GM12878 (cell line): ENCODE data around the gene ANAPC5. TPM values are rescaled to one million over a fixed set of nuclear protein-coding genes. Genes with fewer than 3 reads are reported as not detected.

Experiments
- ATAC-seq: fragments of 200-7000 bp; cut with Tn5 transposase; 3 replicates; pipeline ENCODE4 v1.9.1; 2020; ENCODE audit warnings: mild to moderate bottlenecking, moderate library complexity
- BruUV-seq: library from RNA; stranded (reverse); fragments of 400-500 nt; replicated peaks from 2 replicates; lab custom pipeline; 2021; lab: Mats Ljungman, UMichigan
- CTCF ChIA-PET: fragments of 300-600 bp; sonication (Branson Sonifier 250); formaldehyde crosslinking; extraction: SDS; loops from one replicate; lab custom pipeline; 2021; ENCODE audit warnings: inconsistent platforms; lab: Yijun Ruan, JAX
- POLR2A ChIA-PET: fragments of 350-600 bp; formaldehyde crosslinking; extraction: SDS; loops from one replicate; lab custom pipeline; 2021; ENCODE audit warnings: inconsistent platforms; lab: Charles Lee
- RAD21 ChIA-PET: fragments of 300-600 bp; sonication (Branson Sonifier 250); formaldehyde crosslinking; loops from one replicate; lab custom pipeline; 2023; ENCODE audit warnings: antibody characterized with exemption; ENCODE audit not compliant: unreplicated experiment; lab: Charles Lee
- SMC1A ChIA-PET: fragments of 300-600 bp; sonication (Branson Sonifier 250); formaldehyde crosslinking; loops from one replicate; lab custom pipeline; 2023; ENCODE audit not compliant: unreplicated experiment, uncharacterized antibody; lab: Charles Lee
- DNase-seq: peaks from one replicate; pipeline ENCODE4 v3.0.0-alpha.2; 2011; ENCODE audit warnings: low read depth, low spot score
- FAIRE-seq: peaks from 3 replicates; lab custom pipeline; 2011; peaks lifted over from hg19 to GRCh38; lab: Jason Lieb, UNC
- H2AFZ ChIP-seq: 2 replicates; pipeline ENCODE4 v1.6.0; 2011; ENCODE audit warnings: low read depth, low read length, control low read depth; ENCODE audit not compliant: control insufficient read depth
- H3K27ac ChIP-seq: 2 replicates; pipeline ENCODE4 v1.5.1; 2011; ENCODE audit warnings: control low read depth; ENCODE audit not compliant: control insufficient read depth, insufficient read depth
- H3K27me3 ChIP-seq, 2 experiments: replicated peaks in 1 of 2; 2 replicates each; pipeline versions ENCODE4 v1.6.0 to v1.6.1; 2011; ENCODE audit warnings: low read length in 1 of 2; ENCODE audit not compliant: control insufficient read depth in 2 of 2, insufficient read depth in 2 of 2
- H3K36me3 ChIP-seq, 2 experiments: 2 replicates each; pipeline ENCODE4 v1.5.1; 2011; ENCODE audit warnings: low read length in 1 of 2; ENCODE audit not compliant: control insufficient read depth in 2 of 2, insufficient read depth in 2 of 2
- H3K4me1 ChIP-seq: 2 replicates; pipeline ENCODE4 v1.6.1; 2011; ENCODE audit warnings: mild to moderate bottlenecking, low read length, moderate library complexity, mixed read lengths; ENCODE audit not compliant: control insufficient read depth, insufficient read depth
- H3K4me2 ChIP-seq: 2 replicates; pipeline ENCODE4 v1.6.0; 2011; ENCODE audit warnings: control low read depth; ENCODE audit not compliant: control insufficient read depth, insufficient read depth
- H3K4me3 ChIP-seq: fragments of 200-600 bp; sonication (generic); 2 replicates; pipeline ENCODE4 v1.5.1; 2016
- H3K79me2 ChIP-seq: 2 replicates; pipeline ENCODE4 v1.6.0; 2011; ENCODE audit warnings: low read length; ENCODE audit not compliant: control insufficient read depth, insufficient read depth
- H3K9ac ChIP-seq: 2 replicates; pipeline ENCODE4 v1.8.0; 2011; ENCODE audit warnings: low read length, control low read depth, mixed read lengths; ENCODE audit not compliant: control insufficient read depth, insufficient read depth
- H3K9me3 ChIP-seq: replicated peaks from 3 replicates; pipeline ENCODE4 v1.5.1; 2011; ENCODE audit warnings: mild to moderate bottlenecking, low read length; ENCODE audit not compliant: control insufficient read depth, insufficient read depth
- H4K20me1 ChIP-seq: 2 replicates; pipeline ENCODE4 v1.6.0; 2011; ENCODE audit not compliant: control insufficient read depth, insufficient read depth
- BCL3 ChIP-seq: IDR thresholded peaks from 2 replicates; pipeline ENCODE4 v1.6.1; 2011; ENCODE audit warnings: borderline replicate concordance, low read depth, mild to moderate bottlenecking, moderate library complexity, low read length; ENCODE audit not compliant: insufficient read depth, poor library complexity, severe bottlenecking
- CREM ChIP-seq: IDR thresholded peaks from 2 replicates; pipeline ENCODE4 v1.6.1; 2014; ENCODE audit warnings: antibody characterized with exemption, low read depth
- FOS ChIP-seq: IDR thresholded peaks from 3 replicates; pipeline ENCODE4 v1.6.1; 2011; ENCODE audit warnings: borderline replicate concordance; ENCODE audit not compliant: insufficient read length; ENCODE audit errors: extremely low read depth
- IRF4 ChIP-seq: IDR thresholded peaks from 2 replicates; pipeline ENCODE4 v1.6.1; 2011; ENCODE audit warnings: low read depth, low read length
- PML ChIP-seq: IDR thresholded peaks from 2 replicates; pipeline ENCODE4 v1.6.1; 2012; ENCODE audit warnings: low read length, inconsistent platforms
- RELB ChIP-seq: fragments of 450-650 bp; IDR thresholded peaks from 2 replicates; pipeline ENCODE4 v1.6.1; 2017; ENCODE audit warnings: low read depth, mild to moderate bottlenecking, moderate library complexity
- RUNX3 ChIP-seq: IDR thresholded peaks from 2 replicates; pipeline ENCODE4 v1.6.1; 2012; ENCODE audit warnings: low read length, inconsistent platforms
- USF1 ChIP-seq: IDR thresholded peaks from 2 replicates; pipeline ENCODE4 v1.6.1; 2011; ENCODE audit warnings: borderline replicate concordance, low read depth, mild to moderate bottlenecking, moderate library complexity, mixed read lengths, low read length; ENCODE audit not compliant: insufficient read depth; ENCODE audit errors: extremely low read length
- ZNF687 ChIP-seq: fragments of 450-650 bp; IDR thresholded peaks from 2 replicates; pipeline ENCODE4 v1.6.1; 2017; ENCODE audit warnings: mild to moderate bottlenecking, moderate library complexity
- WGBS: methylation state at CpG from one replicate; pipeline ENCODE4 v1.1.6; 2016; ENCODE audit warnings: low lambda C conversion rate; ENCODE audit not compliant: insufficient replicate concordance, insufficient coverage; ENCODE audit errors: missing lambda C conversion rate; 5-methylcytosine and 5-hydroxymethylcytosine counted together
- in situ Hi-C: fragments of 300-500 bp; cut with MboI; formaldehyde crosslinking; loops from 9 replicates; pipeline ENCODE4 v1.14.3; 2018; ENCODE audit warnings: mixed read lengths
- intact Hi-C: fragments of 100-400 bp; cut with micrococcal nuclease; formaldehyde crosslinking; loops from one replicate; pipeline ENCODE4 v1.14.2; 2022; ENCODE audit not compliant: unreplicated experiment
- polyA plus RNA-seq, 11 experiments: library from polyadenylated mRNA; depleted of rRNA in 4 of 11; unstranded in 6 of 11; stranded (reverse) in 5 of 11; fragments of >200 nt; fragmentation: Nextera tagmentation in 4 of 11; fragmentation: Illumina TruSeq in 1 of 11; extraction: Ambion mirVana in 4 of 11; extraction: Trizol in 1 of 11; gene quantifications; 1 replicate in 1 of 11; 2 replicates in 10 of 11; pipeline versions ENCODE4 v1.2.1 to v1.2.3, GENCODE V29; 2011 to 2016; ENCODE audit warnings: inconsistent platforms in 2 of 11, missing spikeins in 2 of 11, low read depth in 1 of 11
- total RNA-seq, 4 experiments: library from RNA; depleted of rRNA in 3 of 4; stranded (reverse); fragments of >200 nt in 3 of 4; fragmentation: Illumina TruSeq in 1 of 4; extraction: Trizol in 1 of 4; gene quantifications; 2 replicates each; pipeline versions ENCODE4 v1.2.1 to v1.2.3, GENCODE V29; 2013 to 2021

Gene ANAPC5
- total and polyA plus RNA-seq, 10 of the 15 experiments (the other 5 are each of a cell fraction or from before 2014, with no cell fraction given): 102 to 227 (median 166) TPM

GRCh38 chr12:121278169-121279070 is 73.8 kb downstream of the ANAPC5 start (continued):
- no peak for TF ChIP-seq RUNX3

- Histone ChIP-seq H2AFZ (no peak overlapping the region; the same call in none of the 2 replicates), H3K9ac (no peak overlapping the region), H3K27ac (peak overlapping the region; percentile 22), H3K4me1 (peaks cover 4% of the 10 kb centered on the region), H3K9me3 (no peaks in the 10 kb centered on the region), H3K27me3 (no peaks in the 10 kb centered on the region), H3K4me2 (peak overlapping the region; percentile 60; the same call in 1 of the 2 replicates), H4K20me1 (no peaks in the 10 kb centered on the region), H3K4me3 (no peak overlapping the region), H3K36me3 (peaks cover 0 to 13% of the 10 kb centered on the region in 2 experiments), H3K79me2 (peaks cover 4% of the 10 kb centered on the region)
- FAIRE-seq (peak; percentile 81), ATAC-seq (peak; percentile 31), DNase-seq (no peak)
- in situ Hi-C loops (no loop called here), intact Hi-C loops (loop anchor here (1.0 kb wide), 1 partner anchor 67 kb away; the partner anchor contains the start of gene P2RX4)
- POLR2A ChIA-PET: interaction anchor here (1.0 kb wide), 2 partner anchors 18 to 20 kb away, joined by 3 read pairs; no protein-coding TSS in a partner anchor
- RAD21 ChIA-PET: interaction anchor here (1.0 to 2.1 kb wide), 3 partner anchors 11 to 19 kb away, joined by 5 to 10 read pairs (median 7); partner anchors contain the start of gene CAMKK2
- no TSS peak for BruUV-seq
- CTCF ChIA-PET: interaction anchor here (0.6 to 1.3 kb wide), 6 partner anchors 10 to 148 kb away, joined by 3 to 4 read pairs (median 4); no protein-coding TSS in a partner anchor
- SMC1A ChIA-PET: interaction anchor here (1.0 to 1.6 kb wide), 4 partner anchors 12 to 20 kb away, joined by 3 to 8 read pairs (median 3); no protein-coding TSS in a partner anchor
- 43% methylated on average over 6 of the region's 6 CpGs for WGBS
- no peak for TF ChIP-seq FOS
- no peak for TF ChIP-seq CREM
- TF ChIP-seq IRF4: no peak
- peak; percentile 7; the same call in 1 of the 2 replicates for TF ChIP-seq RELB
- no peak for TF ChIP-seq PML
- TF ChIP-seq BCL3: no peak
- no peak for TF ChIP-seq ZNF687
- no peak for TF ChIP-seq USF1
These were observed 74.8 kb downstream of the ANAPC5 start for GRCh38 chr12:121277374-121277759.
